K562 (cell line): Measurements from ENCODE around the gene STT3B. TPM values are rescaled to one million over a fixed set of nuclear protein-coding genes. Genes with fewer than 3 reads are reported as not detected.

Experiments
- ATAC-seq: fragments of 200-7000 bp; cut with Tn5 transposase; 3 replicates; pipeline ENCODE4 v1.9.1; 2020; ENCODE audit warnings: moderate library complexity
- BruUV-seq: library from RNA; stranded (reverse); fragments of 400-500 nt; replicated peaks from 2 replicates; lab custom pipeline; 2021; lab: Mats Ljungman, UMichigan
- CTCF ChIA-PET: fragments of 300-600 bp; formaldehyde crosslinking; extraction: SDS; loops from one replicate; lab custom pipeline; 2021; ENCODE audit warnings: low intra/inter-chr PET ratio; lab: Yijun Ruan, JAX
- POLR2A ChIA-PET: fragments of 300-600, 350-650 bp; sonication (Branson Sonifier 250); formaldehyde crosslinking; extraction: SDS; loops from one replicate; lab custom pipeline; 2021; ENCODE audit warnings: antibody characterized with exemption, inconsistent platforms; lab: Yijun Ruan, JAX
- DNase-seq, 4 experiments: peaks; one replicate each; pipeline versions ENCODE4 v3.0.0 to v3.0.0-alpha.2; 2011 to 2018; ENCODE audit warnings: low spot score in 3 of 4, mixed read lengths in 3 of 4; ENCODE audit errors: extremely low read depth in 1 of 4
- FAIRE-seq: peaks from 2 replicates; lab custom pipeline; 2011; peaks lifted over from hg19 to GRCh38; lab: Jason Lieb, UNC
- H2AFZ ChIP-seq: 2 replicates; pipeline ENCODE4 v1.6.0; 2011; ENCODE audit warnings: low read depth, low read length, control low read depth, inconsistent platforms
- H3K27ac ChIP-seq: fragments of 200-600 bp; 3 replicates; pipeline ENCODE4 v1.8.0; 2011; ENCODE audit warnings: low read depth, mild to moderate bottlenecking, control low read depth, inconsistent platforms, low read length, moderate library complexity, mixed read lengths; ENCODE audit errors: extremely low read depth
- H3K27me3 ChIP-seq, 2 experiments: fragments of 300-600 bp in 1 of 2; 2 replicates in 1 of 2; 3 replicates in 1 of 2; pipeline versions ENCODE4 v1.6.0 to v1.8.0; 2011; ENCODE audit warnings: inconsistent platforms in 2 of 2, low read length in 2 of 2, mild to moderate bottlenecking in 1 of 2, mixed read lengths in 1 of 2, moderate library complexity in 1 of 2; ENCODE audit not compliant: control insufficient read depth in 2 of 2, insufficient read depth in 2 of 2
- H3K36me3 ChIP-seq: fragments of 300-600 bp; 3 replicates; pipeline ENCODE4 v1.8.0; 2011; ENCODE audit warnings: mild to moderate bottlenecking, low read length, inconsistent platforms; ENCODE audit not compliant: control insufficient read depth, insufficient read depth
- H3K4me1 ChIP-seq, 2 experiments: fragments of 200-600 bp in 1 of 2; replicated peaks in 1 of 2; 2 replicates in 1 of 2; 3 replicates in 1 of 2; pipeline versions ENCODE4 v1.5.1 to v1.8.0; 2011; ENCODE audit warnings: inconsistent platforms in 2 of 2, low read length in 2 of 2, mild to moderate bottlenecking in 1 of 2, mixed read lengths in 1 of 2, moderate library complexity in 1 of 2; ENCODE audit not compliant: control insufficient read depth in 2 of 2, insufficient read depth in 2 of 2
- H3K4me2 ChIP-seq: 2 replicates; pipeline ENCODE4 v1.6.1; 2011; ENCODE audit warnings: low read length, control low read depth, inconsistent platforms, mixed read lengths; ENCODE audit not compliant: insufficient read depth
- H3K4me3 ChIP-seq: fragments of 200-600 bp; sonication (generic), shearing (Covaris generic); 2 replicates; pipeline ENCODE4 v1.5.1; 2016; ENCODE audit warnings: control low read depth, inconsistent platforms
- H3K79me2 ChIP-seq: fragments of 200-600 bp; 3 replicates; pipeline ENCODE4 v1.8.0; 2011; ENCODE audit warnings: low read length, inconsistent platforms; ENCODE audit not compliant: control insufficient read depth, insufficient read depth
- H3K9ac ChIP-seq, 2 experiments: 2 replicates each; pipeline versions ENCODE4 v1.6.0 to v1.6.1; 2011; ENCODE audit warnings: low read depth in 2 of 2, low read length in 2 of 2, control low read depth in 1 of 2, inconsistent platforms in 1 of 2, mild to moderate bottlenecking in 1 of 2, mixed read lengths in 1 of 2; ENCODE audit not compliant: insufficient read depth in 1 of 2
- H3K9me1 ChIP-seq: one replicate; pipeline ENCODE4 v1.6.0; 2011; ENCODE audit warnings: inconsistent platforms, mild to moderate bottlenecking, low read length, moderate library complexity; ENCODE audit not compliant: control insufficient read depth, insufficient read depth
- H3K9me3 ChIP-seq: replicated peaks from 2 replicates; pipeline ENCODE4 v1.5.1; 2011; ENCODE audit warnings: low read depth, low read length, inconsistent platforms; ENCODE audit not compliant: control insufficient read depth, insufficient read depth
- H4K20me1 ChIP-seq: replicated peaks from 2 replicates; pipeline ENCODE4 v1.6.1; 2011; ENCODE audit warnings: low read length, inconsistent platforms, mixed read lengths; ENCODE audit not compliant: control insufficient read depth, insufficient read depth
- ARNT ChIP-seq, 2 experiments: fragments of 450-650 bp; IDR thresholded peaks; 2 replicates each; pipeline ENCODE4 v1.6.1; 2016; ENCODE audit warnings: mild to moderate bottlenecking in 1 of 2
- ELF1 ChIP-seq: fragments of 200-800 bp; sonication (Bioruptor generic); IDR thresholded peaks from 2 replicates; pipeline ENCODE4 v1.6.1; 2016; ENCODE audit warnings: missing genetic modification characterization, missing compliant biosample characterization
- ELF4 ChIP-seq: fragments of 450-650 bp; formaldehyde crosslinking; IDR thresholded peaks from 2 replicates; pipeline ENCODE4 v1.4.0; 2022; ENCODE audit warnings: missing genetic modification characterization
- ETV5 ChIP-seq: sonication (generic); formaldehyde crosslinking; IDR thresholded peaks from 2 replicates; pipeline ENCODE4 v1.4.0; 2020; ENCODE audit warnings: low read depth, mild to moderate bottlenecking, missing genetic modification reagents
- HLTF ChIP-seq: fragments of 450-650 bp; IDR thresholded peaks from 2 replicates; pipeline ENCODE4 v1.6.1; 2016
- HOMEZ ChIP-seq: fragments of 250-450 bp; sonication (Bioruptor Pico); IDR thresholded peaks from 2 replicates; pipeline ENCODE4 v1.4.0; 2020; ENCODE audit warnings: mild to moderate bottlenecking, moderate library complexity
- KHSRP ChIP-seq: fragments of 450-650 bp; IDR thresholded peaks from 2 replicates; pipeline ENCODE4 v1.6.1; 2017
- NR0B1 ChIP-seq: fragments of 450-650 bp; IDR thresholded peaks from one replicate; pipeline ENCODE4 v1.6.1; 2018; ENCODE audit warnings: mild to moderate bottlenecking, moderate library complexity; ENCODE audit not compliant: partially characterized antibody
- RERE ChIP-seq: sonication (generic); formaldehyde crosslinking; IDR thresholded peaks from 2 replicates; pipeline ENCODE4 v1.8.0; 2023; ENCODE audit warnings: missing genetic modification reagents, mild to moderate bottlenecking, borderline replicate concordance
- RFX1 ChIP-seq: fragments of 450-650 bp; IDR thresholded peaks from 2 replicates; pipeline ENCODE4 v1.6.1; 2016; ENCODE audit warnings: mild to moderate bottlenecking, moderate library complexity
- SETDB1 ChIP-seq: IDR thresholded peaks from one replicate; pipeline ENCODE4 v1.6.1; 2012; ENCODE audit warnings: low read length, control low read depth, inconsistent platforms
- TRIM28 ChIP-seq: fragments of 450-650 bp; IDR thresholded peaks from 2 replicates; pipeline ENCODE4 v1.6.1; 2017
- ZNF175 ChIP-seq: fragments of 200-800 bp; sonication (Bioruptor generic); IDR thresholded peaks from 2 replicates; pipeline ENCODE4 v1.6.1; 2016; ENCODE audit warnings: low read depth, mild to moderate bottlenecking, missing genetic modification characterization, missing compliant biosample characterization
- ZNF280B ChIP-seq: fragments of 250-450 bp; sonication (Bioruptor Pico); IDR thresholded peaks from 2 replicates; pipeline ENCODE4 v1.5.1; 2021; ENCODE audit warnings: mild to moderate bottlenecking
- ZNF41 ChIP-seq: fragments of 250-450 bp; sonication (Bioruptor Pico); conservative IDR thresholded peaks from 2 replicates; pipeline ENCODE4 v1.4.0; 2020; ENCODE audit warnings: mild to moderate bottlenecking
- ZNF431 ChIP-seq: sonication (generic); formaldehyde crosslinking; IDR thresholded peaks from 2 replicates; pipeline ENCODE4 v1.8.0; 2022; ENCODE audit warnings: mild to moderate bottlenecking, missing genetic modification reagents
- WGBS: fragments of 100-300 bp; shearing (Covaris generic); methylation state at CpG from one replicate; pipeline ENCODE4 v1.1.6; 2016; ENCODE audit warnings: low coverage, mixed read lengths; ENCODE audit not compliant: insufficient coverage; ENCODE audit errors: missing lambda C conversion rate; 5-methylcytosine and 5-hydroxymethylcytosine counted together
- in situ Hi-C: fragments of 300-500 bp; cut with MboI; formaldehyde crosslinking; loops from 4 replicates; pipeline ENCODE4 v1.15.0; 2018; ENCODE audit warnings: inconsistent platforms, mixed read lengths
- intact Hi-C: fragments of 100-400 bp; cut with micrococcal nuclease; formaldehyde crosslinking; loops from 2 replicates; pipeline ENCODE4 v1.14.2; 2022
- polyA plus RNA-seq, 8 experiments: library from polyadenylated mRNA; depleted of rRNA in 4 of 8; stranded (reverse) in 5 of 8; unstranded in 3 of 8; fragments of >200 nt; fragmentation: Nextera tagmentation in 2 of 8; fragmentation: Illumina TruSeq in 1 of 8; extraction: Ambion mirVana in 2 of 8; extraction: Trizol in 1 of 8; gene quantifications; 2 replicates each; pipeline versions ENCODE4 v1.2.1 to v1.2.3, GENCODE V29; 2011 to 2014; ENCODE audit warnings: inconsistent platforms in 1 of 8, missing spikeins in 1 of 8
- total RNA-seq, 7 experiments: library from RNA; depleted of rRNA in 6 of 7; stranded (reverse); fragments of >200 nt in 6 of 7; fragmentation: Illumina TruSeq in 2 of 7; extraction: Trizol in 2 of 7; gene quantifications; 2 replicates each; pipeline versions ENCODE4 v1.2.1 to v1.2.3, GENCODE V29; 2011 to 2021; ENCODE audit warnings: low replicate concordance in 1 of 7

Gene STT3B
- total and polyA plus RNA-seq, 9 of the 15 experiments (the other 6 are each of a cell fraction or from before 2014, with no cell fraction given): 22.4 to 147 (median 100) TPM

GRCh38 chr3:31538801-31539200 lies 6.1 kb downstream of the STT3B start:
- no TSS peak for BruUV-seq
- intact Hi-C loops: no loop called here
- H2AFZ ChIP-seq: no peak overlapping the region
- no peak for DNase-seq
- 46% methylated on average over 2 of the region's 2 CpGs for WGBS
- peaks cover 59% of the 10 kb centered on the region for H4K20me1 ChIP-seq
- POLR2A ChIA-PET: no interaction called here
- no peak overlapping the region for H3K4me2 ChIP-seq
- peaks cover 98% of the 10 kb centered on the region for H3K79me2 ChIP-seq
- no peak overlapping the region for H3K9ac ChIP-seq
- in situ Hi-C loops: no loop called here
- no peak for FAIRE-seq
- no peaks in the 10 kb centered on the region for H3K9me1 ChIP-seq
- peaks cover 21% of the 10 kb centered on the region for H3K36me3 ChIP-seq
- no peak overlapping the region for H3K4me3 ChIP-seq
- H3K4me1 ChIP-seq: peaks cover 12% of the 10 kb centered on the region in 2 experiments
- H3K27ac ChIP-seq: no peak overlapping the region
- ATAC-seq: no peak
- H3K9me3 ChIP-seq: no peaks in the 10 kb centered on the region
- CTCF ChIA-PET: no interaction called here
- H3K27me3 ChIP-seq: no peaks in the 10 kb centered on the region
- no peak for TF ChIP-seq ZNF431 (CRISPR knock-in tag)
- no peak for TF ChIP-seq ETV5
- TF ChIP-seq SETDB1: no peak
- no peak for TF ChIP-seq ZNF41 (CRISPR knock-in tag)
- no peak for TF ChIP-seq HOMEZ
- TF ChIP-seq KHSRP: no peak
- no peak for TF ChIP-seq ZNF175 (CRISPR knock-in tag)
- TF ChIP-seq ARNT (IDR thresholded peaks at IDR 0.05): no peak
- TF ChIP-seq TRIM28: no peak
- no peak for TF ChIP-seq NR0B1
- no peak for TF ChIP-seq ELF4 (CRISPR knock-in tag)
- TF ChIP-seq RFX1: no peak
- no peak for TF ChIP-seq HLTF
- TF ChIP-seq ZNF280B (CRISPR knock-in tag): no peak
- no peak for TF ChIP-seq ELF1 (tag)
- no peak for TF ChIP-seq RERE (CRISPR knock-in tag)
